SK-N-SH (cell line): ENCODE data around the gene SINHCAF.

Experiments used
- MEF2A ChIP-seq: IDR thresholded peaks from 2 replicates; pipeline ENCODE4 v1.4.0; 2012; ENCODE audit warnings: low read depth, borderline replicate concordance
- RFX5 ChIP-seq: IDR thresholded peaks from 2 replicates; pipeline ENCODE4 v1.6.1; 2012; ENCODE audit warnings: mild to moderate bottlenecking, improper control_type of control experiment, low read length
- TCF12 ChIP-seq: IDR thresholded peaks from 2 replicates; pipeline ENCODE4 v1.4.0; 2012
- TEAD4 ChIP-seq: IDR thresholded peaks from 2 replicates; pipeline ENCODE4 v1.4.0; 2012; ENCODE audit warnings: mild to moderate bottlenecking, borderline replicate concordance; ENCODE audit not compliant: insufficient read depth
- TF ChIP-seq, protein P1 (sequence below): IDR thresholded peaks from 2 replicates; pipeline ENCODE4 v1.4.0; 2012; ENCODE audit warnings: low read depth, borderline replicate concordance
- TF ChIP-seq, protein P2 (sequence below): fragments of 200-600 bp; sonication (generic); IDR thresholded peaks from 2 replicates; pipeline ENCODE4 v1.6.1; 2017; ENCODE audit warnings: antibody characterized with exemption, mild to moderate bottlenecking, moderate library complexity
- TF ChIP-seq, protein P3 (sequence below): IDR thresholded peaks from 2 replicates; pipeline ENCODE4 v1.4.0; 2012; ENCODE audit warnings: low read depth

DNA sequence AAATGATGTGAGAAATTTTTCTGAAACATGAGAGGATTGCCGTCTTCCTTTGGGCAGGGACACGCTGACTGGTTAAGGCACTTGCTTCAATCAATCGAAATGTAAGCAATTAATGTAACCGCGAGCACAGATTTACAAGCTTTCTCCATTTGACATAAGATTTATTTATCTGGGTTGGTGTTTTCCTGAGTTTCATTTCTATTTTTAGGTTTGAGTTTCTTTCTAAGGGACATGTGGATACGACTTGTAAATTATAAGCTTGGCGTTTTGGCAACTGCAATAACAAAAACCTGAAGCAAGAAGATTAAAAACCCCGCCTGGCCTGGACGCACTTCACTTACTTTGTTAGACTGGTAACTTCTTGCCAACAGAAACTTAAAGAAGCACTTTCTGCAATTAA is 20.3 kb upstream of the SINHCAF start:
- TF ChIP-seq TEAD4 (no peak), MEF2A (no peak), RFX5 (no peak), TCF12 (no peak)
- TF ChIP-seq, protein P1, sequence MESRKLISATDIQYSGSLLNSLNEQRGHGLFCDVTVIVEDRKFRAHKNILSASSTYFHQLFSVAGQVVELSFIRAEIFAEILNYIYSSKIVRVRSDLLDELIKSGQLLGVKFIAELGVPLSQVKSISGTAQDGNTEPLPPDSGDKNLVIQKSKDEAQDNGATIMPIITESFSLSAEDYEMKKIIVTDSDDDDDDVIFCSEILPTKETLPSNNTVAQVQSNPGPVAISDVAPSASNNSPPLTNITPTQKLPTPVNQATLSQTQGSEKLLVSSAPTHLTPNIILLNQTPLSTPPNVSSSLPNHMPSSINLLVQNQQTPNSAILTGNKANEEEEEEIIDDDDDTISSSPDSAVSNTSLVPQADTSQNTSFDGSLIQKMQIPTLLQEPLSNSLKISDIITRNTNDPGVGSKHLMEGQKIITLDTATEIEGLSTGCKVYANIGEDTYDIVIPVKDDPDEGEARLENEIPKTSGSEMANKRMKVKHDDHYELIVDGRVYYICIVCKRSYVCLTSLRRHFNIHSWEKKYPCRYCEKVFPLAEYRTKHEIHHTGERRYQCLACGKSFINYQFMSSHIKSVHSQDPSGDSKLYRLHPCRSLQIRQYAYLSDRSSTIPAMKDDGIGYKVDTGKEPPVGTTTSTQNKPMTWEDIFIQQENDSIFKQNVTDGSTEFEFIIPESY = no peak
- TF ChIP-seq, protein P2, sequence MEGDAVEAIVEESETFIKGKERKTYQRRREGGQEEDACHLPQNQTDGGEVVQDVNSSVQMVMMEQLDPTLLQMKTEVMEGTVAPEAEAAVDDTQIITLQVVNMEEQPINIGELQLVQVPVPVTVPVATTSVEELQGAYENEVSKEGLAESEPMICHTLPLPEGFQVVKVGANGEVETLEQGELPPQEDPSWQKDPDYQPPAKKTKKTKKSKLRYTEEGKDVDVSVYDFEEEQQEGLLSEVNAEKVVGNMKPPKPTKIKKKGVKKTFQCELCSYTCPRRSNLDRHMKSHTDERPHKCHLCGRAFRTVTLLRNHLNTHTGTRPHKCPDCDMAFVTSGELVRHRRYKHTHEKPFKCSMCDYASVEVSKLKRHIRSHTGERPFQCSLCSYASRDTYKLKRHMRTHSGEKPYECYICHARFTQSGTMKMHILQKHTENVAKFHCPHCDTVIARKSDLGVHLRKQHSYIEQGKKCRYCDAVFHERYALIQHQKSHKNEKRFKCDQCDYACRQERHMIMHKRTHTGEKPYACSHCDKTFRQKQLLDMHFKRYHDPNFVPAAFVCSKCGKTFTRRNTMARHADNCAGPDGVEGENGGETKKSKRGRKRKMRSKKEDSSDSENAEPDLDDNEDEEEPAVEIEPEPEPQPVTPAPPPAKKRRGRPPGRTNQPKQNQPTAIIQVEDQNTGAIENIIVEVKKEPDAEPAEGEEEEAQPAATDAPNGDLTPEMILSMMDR = no peak
- TF ChIP-seq, protein P3, sequence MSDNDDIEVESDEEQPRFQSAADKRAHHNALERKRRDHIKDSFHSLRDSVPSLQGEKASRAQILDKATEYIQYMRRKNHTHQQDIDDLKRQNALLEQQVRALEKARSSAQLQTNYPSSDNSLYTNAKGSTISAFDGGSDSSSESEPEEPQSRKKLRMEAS = no peak
